ENCODE results near the gene BMP6.

The BMP6 gene

DNA sequence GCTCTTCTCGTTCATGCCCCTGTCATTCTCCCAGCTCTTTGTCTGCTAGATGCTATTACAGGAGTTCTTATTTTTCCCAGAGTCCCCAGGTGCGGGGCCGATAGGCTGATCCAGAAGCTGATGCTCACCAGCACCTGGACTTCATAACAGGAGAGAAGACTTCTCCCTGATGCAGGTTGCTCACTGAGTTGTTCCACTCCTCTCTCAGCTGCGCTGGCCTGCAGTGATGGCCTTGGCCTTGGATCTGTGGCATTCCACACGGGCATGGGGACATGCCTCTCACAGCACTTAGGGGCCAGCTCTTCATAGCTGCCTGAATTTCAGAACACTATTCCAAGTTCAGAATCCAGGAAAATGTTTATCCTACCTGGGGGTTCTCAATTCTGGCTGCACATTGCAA, 191.8 kb downstream of the BMP6 start:
- Mint-ChIP-seq H3K27ac (no peak overlapping the region), H3K4me1 (no peaks in the 10 kb centered on the region), H3K36me3 (ENCODE audit: low read depth) (no peaks in the 10 kb centered on the region), H3K9me3 (no peaks in the 10 kb centered on the region), H3K27me3 (ENCODE audit: low read depth, poor library complexity) (no peaks in the 10 kb centered on the region), H3K4me3 (no peak overlapping the region)
- no peak for DNase-seq
- TF ChIP-seq, protein P1, sequence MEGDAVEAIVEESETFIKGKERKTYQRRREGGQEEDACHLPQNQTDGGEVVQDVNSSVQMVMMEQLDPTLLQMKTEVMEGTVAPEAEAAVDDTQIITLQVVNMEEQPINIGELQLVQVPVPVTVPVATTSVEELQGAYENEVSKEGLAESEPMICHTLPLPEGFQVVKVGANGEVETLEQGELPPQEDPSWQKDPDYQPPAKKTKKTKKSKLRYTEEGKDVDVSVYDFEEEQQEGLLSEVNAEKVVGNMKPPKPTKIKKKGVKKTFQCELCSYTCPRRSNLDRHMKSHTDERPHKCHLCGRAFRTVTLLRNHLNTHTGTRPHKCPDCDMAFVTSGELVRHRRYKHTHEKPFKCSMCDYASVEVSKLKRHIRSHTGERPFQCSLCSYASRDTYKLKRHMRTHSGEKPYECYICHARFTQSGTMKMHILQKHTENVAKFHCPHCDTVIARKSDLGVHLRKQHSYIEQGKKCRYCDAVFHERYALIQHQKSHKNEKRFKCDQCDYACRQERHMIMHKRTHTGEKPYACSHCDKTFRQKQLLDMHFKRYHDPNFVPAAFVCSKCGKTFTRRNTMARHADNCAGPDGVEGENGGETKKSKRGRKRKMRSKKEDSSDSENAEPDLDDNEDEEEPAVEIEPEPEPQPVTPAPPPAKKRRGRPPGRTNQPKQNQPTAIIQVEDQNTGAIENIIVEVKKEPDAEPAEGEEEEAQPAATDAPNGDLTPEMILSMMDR (IDR thresholded peaks at IDR 0.05) = no peak

DNA sequence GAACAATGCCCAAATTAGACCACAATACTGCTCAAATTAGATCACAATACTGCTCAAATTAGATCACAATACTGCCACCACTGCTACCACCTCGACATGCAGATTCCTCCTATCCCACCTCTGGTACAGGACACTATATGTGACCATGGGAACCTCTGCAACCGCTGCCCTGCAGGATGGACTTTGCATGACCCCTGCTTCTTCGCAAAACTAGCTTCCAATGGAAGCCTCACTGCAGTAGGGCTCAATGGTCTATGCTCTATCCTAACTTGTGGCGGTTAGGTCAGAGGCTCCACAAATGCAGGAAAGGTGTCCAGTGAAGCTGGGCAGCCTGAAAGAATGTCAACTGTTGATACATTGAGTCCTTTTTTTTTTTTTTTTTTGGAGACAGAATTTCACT, 192.5 kb downstream of the BMP6 start:
- no peak for DNase-seq
- Mint-ChIP-seq H3K27me3 (ENCODE audit: low read depth, poor library complexity) (no peaks in the 10 kb centered on the region), H3K9me3 (no peaks in the 10 kb centered on the region), H3K27ac (no peak overlapping the region), H3K4me1 (no peaks in the 10 kb centered on the region), H3K36me3 (ENCODE audit: low read depth) (no peaks in the 10 kb centered on the region), H3K4me3 (no peak overlapping the region)
- TF ChIP-seq, protein P1 (IDR thresholded peaks at IDR 0.05) = no peak

DNA sequence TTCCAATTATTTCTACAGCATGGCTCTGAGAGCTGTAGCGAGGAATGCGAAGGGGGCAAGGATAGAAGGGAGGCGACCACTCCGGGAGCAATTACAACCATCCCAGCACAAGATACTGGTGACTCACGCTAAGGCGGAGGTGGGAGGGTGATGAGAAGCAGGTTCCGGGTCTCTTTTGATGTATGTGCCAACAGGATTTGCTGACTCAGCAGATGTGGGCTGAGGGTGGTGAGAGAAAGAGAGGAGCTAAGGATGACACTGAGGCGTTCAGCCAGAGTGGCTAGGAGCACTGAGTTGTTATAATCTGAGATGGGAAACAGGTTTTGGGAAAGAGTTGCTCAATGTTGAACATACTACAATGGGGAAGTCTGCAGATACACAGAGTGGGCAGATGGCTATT, 194.0 kb downstream of the BMP6 start:
- peaks cover 8% of the 10 kb centered on the region for H3K36me3 Mint-ChIP-seq (ENCODE audit: low read depth)
- H3K4me3 Mint-ChIP-seq = no peak overlapping the region
- DNase-seq = no peak
- no peak overlapping the region for H3K27ac Mint-ChIP-seq
- TF ChIP-seq, protein P1 (IDR thresholded peaks at IDR 0.05) = no peak
- H3K27me3 Mint-ChIP-seq (ENCODE audit: low read depth, poor library complexity) = no peaks in the 10 kb centered on the region
- H3K4me1 Mint-ChIP-seq = no peaks in the 10 kb centered on the region
- peaks cover 13% of the 10 kb centered on the region for H3K9me3 Mint-ChIP-seq

DNA sequence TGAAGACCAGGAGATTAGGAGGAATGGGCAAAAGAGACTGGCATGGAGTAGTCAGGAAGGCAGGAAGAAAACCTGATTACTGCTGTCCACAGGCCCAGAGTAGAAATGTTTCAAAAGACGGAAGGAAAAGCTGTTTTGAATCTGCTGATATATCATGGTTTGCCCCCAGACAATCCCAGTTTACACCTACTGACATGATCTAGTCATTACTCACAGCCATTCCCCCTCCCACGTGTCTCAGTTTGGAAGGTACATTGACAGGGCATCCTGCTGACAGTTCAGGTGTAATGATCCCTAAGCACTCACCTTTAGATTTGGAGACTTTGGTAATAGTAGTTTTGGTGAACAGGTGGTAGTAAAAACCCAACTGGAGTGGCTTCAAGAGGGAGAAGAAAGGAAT, 194.5 kb downstream of the BMP6 start:
- Mint-ChIP-seq H3K27me3 (ENCODE audit: low read depth, poor library complexity) (peaks cover under 1% of the 10 kb centered on the region), H3K4me3 (no peak overlapping the region)

DNA sequence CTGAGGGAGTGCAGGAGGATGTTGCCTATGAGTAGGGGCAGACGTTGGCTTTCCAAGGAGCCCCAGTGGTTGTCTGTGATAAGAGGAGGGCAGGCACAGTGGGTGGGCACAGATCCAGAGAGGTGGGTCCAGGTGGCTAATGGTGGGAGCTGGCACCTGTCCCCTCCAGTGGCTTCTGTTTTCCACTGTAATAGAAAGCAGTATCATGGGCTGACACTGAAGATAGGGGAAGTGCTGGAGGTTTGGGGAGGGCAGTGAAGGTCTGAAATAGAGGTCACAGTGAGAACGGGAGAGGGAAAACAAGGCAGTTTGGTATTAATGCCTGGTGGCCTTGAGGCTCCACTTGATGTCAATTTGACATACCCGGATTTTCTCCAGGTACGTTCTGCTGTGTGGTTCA, 195.1 kb downstream of the BMP6 start:
- H3K9me3 Mint-ChIP-seq = peaks cover 24% of the 10 kb centered on the region
- TF ChIP-seq, protein P1 (IDR thresholded peaks at IDR 0.05) = no peak
- no peak overlapping the region for H3K4me3 Mint-ChIP-seq
- H3K27ac Mint-ChIP-seq = no peak overlapping the region
- peaks cover 3% of the 10 kb centered on the region for H3K27me3 Mint-ChIP-seq (ENCODE audit: low read depth, poor library complexity)
- no peaks in the 10 kb centered on the region for H3K4me1 Mint-ChIP-seq
- H3K36me3 Mint-ChIP-seq (ENCODE audit: low read depth) = peaks cover 16% of the 10 kb centered on the region
- no peak for DNase-seq

More for the DNA sequence above, 194.5 kb downstream of the BMP6 start:
- Mint-ChIP-seq H3K36me3 (ENCODE audit: low read depth) (peaks cover 14% of the 10 kb centered on the region), H3K9me3 (peaks cover 19% of the 10 kb centered on the region), H3K4me1 (no peaks in the 10 kb centered on the region), H3K27ac (no peak overlapping the region)
- TF ChIP-seq, protein P1 (IDR thresholded peaks at IDR 0.05) = no peak
- DNase-seq = no peak

DNA sequence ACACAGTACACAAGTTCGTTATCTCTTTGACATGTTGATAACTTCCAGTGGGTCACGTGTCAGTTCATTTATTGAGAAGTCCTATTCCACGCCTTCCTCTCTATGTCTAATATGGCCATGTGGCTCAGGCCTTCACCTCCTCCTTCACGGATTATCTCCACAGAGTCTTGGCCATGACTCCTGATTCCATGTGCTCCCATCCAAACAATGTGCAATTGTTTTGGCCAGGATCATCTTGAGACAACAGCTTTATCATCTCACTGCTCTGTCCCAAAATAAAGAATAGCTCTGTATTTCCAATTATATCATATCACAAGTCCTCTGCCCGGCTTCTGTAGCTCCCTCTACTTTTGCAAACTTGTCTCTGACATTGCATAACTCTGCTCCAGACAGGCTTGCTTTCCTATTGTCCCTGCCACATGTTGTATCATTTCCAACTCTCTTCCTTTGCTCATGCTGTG, 195.8 kb downstream of the BMP6 start:
- TF ChIP-seq, protein P1 (IDR thresholded peaks at IDR 0.05) = no peak
- H3K27ac Mint-ChIP-seq = no peak overlapping the region
- peaks cover 3% of the 10 kb centered on the region for H3K27me3 Mint-ChIP-seq (ENCODE audit: low read depth, poor library complexity)
- no peak for DNase-seq
- peaks cover 16% of the 10 kb centered on the region for H3K36me3 Mint-ChIP-seq (ENCODE audit: low read depth)
- H3K9me3 Mint-ChIP-seq = peaks cover 30% of the 10 kb centered on the region
- H3K4me1 Mint-ChIP-seq = no peaks in the 10 kb centered on the region
- no peak overlapping the region for H3K4me3 Mint-ChIP-seq
